GM23248 (cell line): ENCODE data around the gene INPP5A.

ENCODE experiments used
- EZH2 ChIP-seq: fragments of 200-600 bp; sonication (generic); IDR thresholded peaks from 2 replicates; pipeline ENCODE4 v1.6.1; 2018; ENCODE audit warnings: antibody characterized with exemption, mild to moderate bottlenecking; ENCODE audit not compliant: insufficient read depth, poor library complexity, severe bottlenecking
- EZH2phosphoT487 ChIP-seq: fragments of 200-600 bp; sonication (generic); IDR thresholded peaks from 2 replicates; pipeline ENCODE4 v1.6.1; 2018; ENCODE audit warnings: antibody characterized with exemption, moderate library complexity, mild to moderate bottlenecking, low read depth; ENCODE audit not compliant: insufficient read depth

GRCh38 chr10:132601567-132601966 is 64.0 kb downstream of the INPP5A start:
- TF ChIP-seq EZH2phosphoT487 (no peak), EZH2 (no peak)
